ENCODE data around the gene GARNL3.

DNA sequence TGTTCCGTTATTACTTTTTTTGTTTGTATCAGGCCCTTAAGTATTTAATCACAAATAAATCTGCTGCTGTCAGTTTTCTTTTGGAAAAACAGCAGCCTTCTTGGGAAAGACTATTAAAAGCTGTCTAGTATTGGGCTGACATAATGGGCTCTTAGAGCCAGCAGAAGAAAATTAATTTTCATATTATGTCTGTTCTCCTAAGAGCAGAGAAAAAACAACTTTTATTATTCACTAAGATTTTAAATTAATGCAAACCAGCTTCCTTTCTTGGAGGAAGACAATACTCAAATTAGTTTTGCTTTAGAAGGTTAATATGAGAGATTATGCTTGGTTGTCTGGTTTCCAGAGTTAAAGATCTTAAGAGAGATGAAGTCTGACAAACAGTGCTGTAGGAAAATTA, 30.6 kb upstream of the GARNL3 start:
- TF ChIP-seq HNRNPLL (IDR thresholded peaks at IDR 0.05; ENCODE audit: low read depth, low read length, poor library complexity, severe bottlenecking), result no peak
- TF ChIP-seq POLR2A (IDR thresholded peaks at IDR 0.05; ENCODE audit: insufficient read depth in 1 of 2, low read depth in 2 of 2, low read length in 2 of 2), result no peak
- TF ChIP-seq, protein P1, sequence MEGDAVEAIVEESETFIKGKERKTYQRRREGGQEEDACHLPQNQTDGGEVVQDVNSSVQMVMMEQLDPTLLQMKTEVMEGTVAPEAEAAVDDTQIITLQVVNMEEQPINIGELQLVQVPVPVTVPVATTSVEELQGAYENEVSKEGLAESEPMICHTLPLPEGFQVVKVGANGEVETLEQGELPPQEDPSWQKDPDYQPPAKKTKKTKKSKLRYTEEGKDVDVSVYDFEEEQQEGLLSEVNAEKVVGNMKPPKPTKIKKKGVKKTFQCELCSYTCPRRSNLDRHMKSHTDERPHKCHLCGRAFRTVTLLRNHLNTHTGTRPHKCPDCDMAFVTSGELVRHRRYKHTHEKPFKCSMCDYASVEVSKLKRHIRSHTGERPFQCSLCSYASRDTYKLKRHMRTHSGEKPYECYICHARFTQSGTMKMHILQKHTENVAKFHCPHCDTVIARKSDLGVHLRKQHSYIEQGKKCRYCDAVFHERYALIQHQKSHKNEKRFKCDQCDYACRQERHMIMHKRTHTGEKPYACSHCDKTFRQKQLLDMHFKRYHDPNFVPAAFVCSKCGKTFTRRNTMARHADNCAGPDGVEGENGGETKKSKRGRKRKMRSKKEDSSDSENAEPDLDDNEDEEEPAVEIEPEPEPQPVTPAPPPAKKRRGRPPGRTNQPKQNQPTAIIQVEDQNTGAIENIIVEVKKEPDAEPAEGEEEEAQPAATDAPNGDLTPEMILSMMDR (CRISPR knock-in tag; IDR thresholded peaks at IDR 0.05), result no peak
- TF ChIP-seq MYNN (CRISPR knock-in tag; IDR thresholded peaks at IDR 0.05; ENCODE audit: low read depth), result no peak
- no peak for TF ChIP-seq CEBPB (IDR thresholded peaks at IDR 0.05; ENCODE audit: borderline replicate concordance, low read depth, low read length)
- TF ChIP-seq, protein P2, sequence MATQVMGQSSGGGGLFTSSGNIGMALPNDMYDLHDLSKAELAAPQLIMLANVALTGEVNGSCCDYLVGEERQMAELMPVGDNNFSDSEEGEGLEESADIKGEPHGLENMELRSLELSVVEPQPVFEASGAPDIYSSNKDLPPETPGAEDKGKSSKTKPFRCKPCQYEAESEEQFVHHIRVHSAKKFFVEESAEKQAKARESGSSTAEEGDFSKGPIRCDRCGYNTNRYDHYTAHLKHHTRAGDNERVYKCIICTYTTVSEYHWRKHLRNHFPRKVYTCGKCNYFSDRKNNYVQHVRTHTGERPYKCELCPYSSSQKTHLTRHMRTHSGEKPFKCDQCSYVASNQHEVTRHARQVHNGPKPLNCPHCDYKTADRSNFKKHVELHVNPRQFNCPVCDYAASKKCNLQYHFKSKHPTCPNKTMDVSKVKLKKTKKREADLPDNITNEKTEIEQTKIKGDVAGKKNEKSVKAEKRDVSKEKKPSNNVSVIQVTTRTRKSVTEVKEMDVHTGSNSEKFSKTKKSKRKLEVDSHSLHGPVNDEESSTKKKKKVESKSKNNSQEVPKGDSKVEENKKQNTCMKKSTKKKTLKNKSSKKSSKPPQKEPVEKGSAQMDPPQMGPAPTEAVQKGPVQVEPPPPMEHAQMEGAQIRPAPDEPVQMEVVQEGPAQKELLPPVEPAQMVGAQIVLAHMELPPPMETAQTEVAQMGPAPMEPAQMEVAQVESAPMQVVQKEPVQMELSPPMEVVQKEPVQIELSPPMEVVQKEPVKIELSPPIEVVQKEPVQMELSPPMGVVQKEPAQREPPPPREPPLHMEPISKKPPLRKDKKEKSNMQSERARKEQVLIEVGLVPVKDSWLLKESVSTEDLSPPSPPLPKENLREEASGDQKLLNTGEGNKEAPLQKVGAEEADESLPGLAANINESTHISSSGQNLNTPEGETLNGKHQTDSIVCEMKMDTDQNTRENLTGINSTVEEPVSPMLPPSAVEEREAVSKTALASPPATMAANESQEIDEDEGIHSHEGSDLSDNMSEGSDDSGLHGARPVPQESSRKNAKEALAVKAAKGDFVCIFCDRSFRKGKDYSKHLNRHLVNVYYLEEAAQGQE (IDR thresholded peaks at IDR 0.05; ENCODE audit: borderline replicate concordance in 1 of 2, low read depth in 1 of 2, low read length in 2 of 2), result no peak
- TF ChIP-seq, protein P3, sequence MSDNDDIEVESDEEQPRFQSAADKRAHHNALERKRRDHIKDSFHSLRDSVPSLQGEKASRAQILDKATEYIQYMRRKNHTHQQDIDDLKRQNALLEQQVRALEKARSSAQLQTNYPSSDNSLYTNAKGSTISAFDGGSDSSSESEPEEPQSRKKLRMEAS (IDR thresholded peaks at IDR 0.05), result no peak
- TF ChIP-seq RBM22 (optimal IDR thresholded peaks at IDR 0.05; ENCODE audit: low read length), result no peak
- no peak for TF ChIP-seq ESRRA (CRISPR knock-in tag; IDR thresholded peaks at IDR 0.05; ENCODE audit: low read depth)
